Measurements from ENCODE around the gene KEAP1. TPM values are rescaled to one million over a fixed set of nuclear protein-coding genes. Genes with fewer than 3 reads are reported as not detected.

The KEAP1 gene
- total RNA-seq, 1 donor from 2014 or later, result 74.5 TPM

DNA sequence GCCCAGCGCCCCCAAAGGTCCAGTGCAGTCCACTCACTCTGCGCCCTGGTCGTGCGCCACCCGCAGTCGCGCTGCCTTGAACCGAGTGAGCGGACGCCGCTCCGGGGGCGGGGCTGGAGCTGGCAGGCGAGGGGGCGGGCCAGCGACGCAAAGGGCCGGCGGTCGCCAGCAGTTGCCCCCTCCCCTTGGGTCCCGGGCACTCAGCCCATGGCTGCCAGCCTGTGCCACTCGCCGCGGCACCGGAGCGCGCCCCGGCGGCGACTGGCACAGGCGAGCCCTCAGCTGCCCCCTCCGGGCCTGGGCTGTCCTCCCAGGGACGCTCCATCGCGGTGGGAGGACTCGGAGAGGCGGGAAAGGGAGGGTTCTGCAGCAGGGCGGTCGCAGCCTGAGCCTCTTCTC is 14.2 kb upstream of the KEAP1 start, which contains the start of gene S1PR5:
Gene S1PR5, minus strand, starts transcription at position 87 of the 399 bp plus-strand sequence. CDS start 2,436 bp downstream, outside the sequence.
- DNase-seq, result no peak
- H3K27me3 ChIP-seq (ENCODE audit: low read depth), result peaks cover 95% of the 10 kb centered on the region
- TF ChIP-seq, protein P1, sequence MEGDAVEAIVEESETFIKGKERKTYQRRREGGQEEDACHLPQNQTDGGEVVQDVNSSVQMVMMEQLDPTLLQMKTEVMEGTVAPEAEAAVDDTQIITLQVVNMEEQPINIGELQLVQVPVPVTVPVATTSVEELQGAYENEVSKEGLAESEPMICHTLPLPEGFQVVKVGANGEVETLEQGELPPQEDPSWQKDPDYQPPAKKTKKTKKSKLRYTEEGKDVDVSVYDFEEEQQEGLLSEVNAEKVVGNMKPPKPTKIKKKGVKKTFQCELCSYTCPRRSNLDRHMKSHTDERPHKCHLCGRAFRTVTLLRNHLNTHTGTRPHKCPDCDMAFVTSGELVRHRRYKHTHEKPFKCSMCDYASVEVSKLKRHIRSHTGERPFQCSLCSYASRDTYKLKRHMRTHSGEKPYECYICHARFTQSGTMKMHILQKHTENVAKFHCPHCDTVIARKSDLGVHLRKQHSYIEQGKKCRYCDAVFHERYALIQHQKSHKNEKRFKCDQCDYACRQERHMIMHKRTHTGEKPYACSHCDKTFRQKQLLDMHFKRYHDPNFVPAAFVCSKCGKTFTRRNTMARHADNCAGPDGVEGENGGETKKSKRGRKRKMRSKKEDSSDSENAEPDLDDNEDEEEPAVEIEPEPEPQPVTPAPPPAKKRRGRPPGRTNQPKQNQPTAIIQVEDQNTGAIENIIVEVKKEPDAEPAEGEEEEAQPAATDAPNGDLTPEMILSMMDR (IDR thresholded peaks at IDR 0.05; ENCODE audit: borderline replicate concordance), result no peak
- no peaks in the 10 kb centered on the region for H3K36me3 ChIP-seq
- intact Hi-C loops (cut with micrococcal nuclease), result no loop called here
- H3K4me3 ChIP-seq, result peak within 1 kb of the TSS; percentile 62
- no peaks in the 10 kb centered on the region for H3K9me3 ChIP-seq (replicated peaks)
- peaks cover 36% of the 10 kb centered on the region for H3K4me1 ChIP-seq
- H3K27ac ChIP-seq (replicated peaks), result no peak within 1 kb of the TSS

DNA sequence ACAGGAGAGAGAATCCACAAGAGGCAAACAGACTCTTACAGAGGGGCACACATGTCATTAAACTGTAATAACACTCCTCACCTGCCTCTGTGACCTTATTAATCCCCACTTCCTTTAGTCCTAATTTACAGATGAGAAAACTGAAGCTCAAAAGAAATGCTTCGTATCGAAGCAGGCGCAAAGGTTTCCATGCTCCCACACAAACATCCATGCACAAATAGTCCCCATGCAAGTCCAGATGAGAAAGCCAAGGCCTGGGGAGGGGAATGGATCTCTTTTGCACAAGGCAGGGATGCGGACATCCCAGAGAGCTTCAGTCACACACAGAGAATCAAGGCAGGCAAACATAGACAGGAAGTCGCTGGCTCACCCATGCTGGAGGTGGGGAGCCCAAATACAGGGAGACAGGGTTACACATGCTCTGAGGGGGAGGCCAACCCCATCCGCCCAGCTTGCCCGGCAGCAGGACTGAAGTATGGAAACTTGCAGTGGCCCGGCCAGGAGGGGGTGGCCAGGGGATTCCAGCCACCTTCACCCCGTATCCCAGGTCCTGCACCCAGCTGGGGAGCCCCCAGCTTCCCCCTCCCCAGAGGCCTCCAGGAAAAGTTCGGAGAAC is 13.6 kb upstream of the KEAP1 start:
- TF ChIP-seq, protein P1 (IDR thresholded peaks at IDR 0.05; ENCODE audit: borderline replicate concordance), result no peak
- Histone ChIP-seq H3K36me3 (no peaks in the 10 kb centered on the region), H3K27me3 (ENCODE audit: low read depth) (peaks cover 99% of the 10 kb centered on the region), H3K4me3 (peak overlapping the region; percentile 62), H3K27ac (replicated peaks) (no peak overlapping the region), H3K4me1 (peaks cover 36% of the 10 kb centered on the region), H3K9me3 (replicated peaks) (no peaks in the 10 kb centered on the region)
- no peak for DNase-seq
- intact Hi-C loops (cut with micrococcal nuclease), result no loop called here

DNA sequence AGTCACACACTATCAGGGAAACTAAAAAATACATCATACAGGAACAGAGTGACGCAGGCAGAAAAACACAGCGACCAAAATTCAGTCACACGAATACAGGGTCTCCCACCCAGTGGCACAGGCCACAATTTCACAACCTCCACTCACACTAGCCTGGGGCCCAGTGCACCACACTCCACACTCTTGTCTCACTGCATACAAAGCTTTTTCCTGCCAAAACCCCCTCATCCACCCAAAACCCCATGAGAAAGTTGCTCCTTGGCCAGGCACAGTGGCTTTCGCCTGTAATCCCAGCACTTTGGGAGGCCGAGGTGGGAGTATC is 12.9 kb upstream of the KEAP1 start:
- no peaks in the 10 kb centered on the region for H3K36me3 ChIP-seq
- H3K27me3 ChIP-seq (ENCODE audit: low read depth), result peaks cover 99% of the 10 kb centered on the region
- intact Hi-C loops (cut with micrococcal nuclease), result no loop called here
- no peak overlapping the region for H3K27ac ChIP-seq (replicated peaks)
- H3K4me1 ChIP-seq, result peaks cover 36% of the 10 kb centered on the region
- no peak overlapping the region for H3K4me3 ChIP-seq
- TF ChIP-seq, protein P1 (IDR thresholded peaks at IDR 0.05; ENCODE audit: borderline replicate concordance), result no peak
- H3K9me3 ChIP-seq (replicated peaks), result no peaks in the 10 kb centered on the region
- DNase-seq, result no peak

DNA sequence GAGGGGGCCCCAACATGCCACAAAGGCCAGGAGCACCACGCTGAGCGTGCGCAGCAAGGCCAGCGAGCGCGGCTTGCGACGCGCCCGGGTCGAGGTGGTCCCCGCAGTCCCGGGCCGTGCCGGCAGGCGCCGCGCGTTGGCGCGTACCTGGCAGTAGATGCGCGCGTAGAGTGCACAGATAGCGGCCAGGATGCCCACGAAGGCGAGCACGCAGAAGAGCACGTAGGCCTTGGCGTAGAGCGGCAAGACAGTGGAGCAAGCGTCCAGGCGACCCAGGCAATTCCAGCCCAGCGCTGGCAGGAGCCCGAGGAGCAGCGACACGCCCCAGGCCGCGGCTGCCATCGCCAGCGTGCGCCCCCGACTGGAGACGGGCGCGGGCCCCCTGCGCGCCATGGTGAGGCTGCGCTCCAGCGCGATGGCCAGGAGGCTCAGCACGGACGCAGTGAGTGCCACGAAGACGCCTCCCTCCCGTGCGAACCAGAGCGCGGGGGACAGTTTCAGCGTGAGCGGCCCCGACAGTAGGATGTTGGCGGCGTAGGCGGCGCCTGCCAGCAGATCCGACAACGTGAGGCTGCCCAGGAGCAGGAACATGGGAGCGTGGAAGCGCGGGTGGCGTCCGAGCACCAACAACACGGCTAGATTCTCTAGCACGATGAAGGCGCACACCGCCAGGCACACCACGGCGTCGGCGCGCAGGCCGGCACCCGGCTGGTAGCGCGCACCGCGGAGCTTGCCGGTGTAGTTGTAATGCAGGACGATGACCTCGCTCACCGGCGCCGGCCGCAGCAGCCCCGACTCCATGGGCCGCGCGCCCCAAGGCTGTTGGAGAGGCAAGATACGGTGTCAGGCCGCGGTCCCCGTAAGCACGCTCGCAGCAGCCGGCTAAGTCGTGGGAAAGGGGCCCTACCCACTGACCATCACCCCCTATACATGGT is 11.3 kb upstream of the KEAP1 start:
- H3K9me3 ChIP-seq (replicated peaks), result no peaks in the 10 kb centered on the region
- TF ChIP-seq, protein P1 (IDR thresholded peaks at IDR 0.05; ENCODE audit: borderline replicate concordance), result no peak
- no peak overlapping the region for H3K27ac ChIP-seq (replicated peaks)
- no peak for DNase-seq
- no peaks in the 10 kb centered on the region for H3K36me3 ChIP-seq
- peak overlapping the region; percentile 6 for H3K4me3 ChIP-seq
- H3K4me1 ChIP-seq, result peaks cover 44% of the 10 kb centered on the region
- intact Hi-C loops (cut with micrococcal nuclease), result no loop called here
- peaks cover 100% of the 10 kb centered on the region for H3K27me3 ChIP-seq (ENCODE audit: low read depth)

DNA sequence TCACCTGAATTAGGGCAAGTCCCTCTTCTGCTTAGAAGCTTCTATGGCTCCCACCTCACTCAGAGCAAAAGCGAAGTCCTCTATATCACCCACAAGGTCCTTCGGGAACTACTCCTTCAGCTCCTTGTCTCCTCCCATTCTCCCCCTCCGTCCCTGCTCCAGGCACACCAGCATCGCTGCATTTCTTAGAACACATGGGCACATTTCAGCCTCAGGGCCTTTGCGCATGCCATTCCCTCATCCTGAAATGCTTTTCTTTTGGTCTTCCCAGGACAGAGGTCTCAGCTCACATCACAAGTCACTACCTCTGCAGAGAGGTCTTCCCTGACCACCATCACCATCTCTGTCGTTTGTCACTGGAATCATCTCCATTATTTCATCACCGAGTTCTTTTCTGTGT is 10.1 kb upstream of the KEAP1 start:
- Histone ChIP-seq H3K36me3 (no peaks in the 10 kb centered on the region), H3K4me1 (peaks cover 35% of the 10 kb centered on the region), H3K9me3 (replicated peaks) (no peaks in the 10 kb centered on the region), H3K4me3 (no peak overlapping the region), H3K27me3 (ENCODE audit: low read depth) (peaks cover 92% of the 10 kb centered on the region), H3K27ac (replicated peaks) (no peak overlapping the region)
- intact Hi-C loops (cut with micrococcal nuclease), result no loop called here
- no peak for DNase-seq
- TF ChIP-seq, protein P1 (IDR thresholded peaks at IDR 0.05; ENCODE audit: borderline replicate concordance), result no peak
